Activated naive CD8-positive, alpha-beta T cell (primary cell): ENCODE measurements around the gene SYNE2.

Experiments
- H3K27ac Mint-ChIP-seq: one replicate; pipeline ENCODE4 v1.8.0; 2021; ENCODE audit warnings: mixed read lengths
- H3K27me3 Mint-ChIP-seq: one replicate; pipeline ENCODE4 v1.8.0; 2021; ENCODE audit warnings: mixed read lengths
- H3K36me3 Mint-ChIP-seq: one replicate; pipeline ENCODE4 v1.8.0; 2021; ENCODE audit warnings: mixed read lengths
- H3K4me1 Mint-ChIP-seq: one replicate; pipeline ENCODE4 v1.8.0; 2021; ENCODE audit warnings: low read depth, mixed read lengths
- H3K4me3 Mint-ChIP-seq: one replicate; pipeline ENCODE4 v1.8.0; 2021; ENCODE audit warnings: mild to moderate bottlenecking, mixed read lengths
- H3K9me3 Mint-ChIP-seq: one replicate; pipeline ENCODE4 v1.8.0; 2021; ENCODE audit warnings: low read depth, mixed read lengths

The SYNE2 gene

GRCh38 chr14:63918411-63918810 lies 65.6 kb downstream of the SYNE2 start:
- Mint-ChIP-seq H3K27me3 (no peaks in the 10 kb centered on the region), H3K4me1 (peaks cover 12% of the 10 kb centered on the region), H3K9me3 (no peaks in the 10 kb centered on the region), H3K27ac (no peak overlapping the region), H3K4me3 (no peak overlapping the region), H3K36me3 (peaks cover 21% of the 10 kb centered on the region)

DNA sequence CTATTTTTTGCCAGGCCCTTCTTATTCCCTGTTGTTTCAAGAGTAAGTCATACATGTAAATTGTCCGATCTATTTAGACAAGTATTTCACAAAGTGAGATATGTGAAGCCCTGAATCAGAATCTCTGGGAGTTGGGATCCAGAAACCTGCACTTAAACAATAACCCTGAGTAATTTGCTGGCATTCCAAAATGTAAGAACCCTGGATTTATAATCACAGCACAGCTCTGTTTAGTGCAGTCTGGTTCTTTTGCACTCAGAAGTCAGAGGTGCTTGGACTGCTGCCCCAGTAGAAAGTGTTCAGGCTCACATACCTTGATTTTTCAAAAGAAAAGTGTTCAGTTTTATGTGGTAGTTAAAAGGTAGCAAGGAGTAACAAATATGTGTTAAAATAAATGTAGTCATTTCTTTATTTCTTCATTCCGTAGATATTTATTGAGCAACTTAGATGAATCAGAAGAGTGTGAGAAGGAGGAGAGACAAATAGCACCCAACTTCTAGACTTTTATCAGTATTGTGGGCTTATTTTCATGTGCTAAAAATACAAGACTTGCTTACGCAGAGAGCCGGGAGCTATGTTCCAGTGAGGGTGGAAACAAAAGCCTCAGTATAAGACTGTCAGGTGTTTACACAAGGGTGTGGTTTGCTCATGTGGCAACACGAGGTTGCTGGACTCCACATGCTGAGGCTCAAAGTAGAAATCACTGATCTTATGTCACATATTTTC lies 70.1 kb downstream of the SYNE2 start:
- no peaks in the 10 kb centered on the region for H3K9me3 Mint-ChIP-seq
- H3K4me1 Mint-ChIP-seq = peaks cover 8% of the 10 kb centered on the region
- no peaks in the 10 kb centered on the region for H3K27me3 Mint-ChIP-seq
- H3K4me3 Mint-ChIP-seq = no peak overlapping the region
- peaks cover 27% of the 10 kb centered on the region for H3K36me3 Mint-ChIP-seq
- H3K27ac Mint-ChIP-seq = no peak overlapping the region

DNA sequence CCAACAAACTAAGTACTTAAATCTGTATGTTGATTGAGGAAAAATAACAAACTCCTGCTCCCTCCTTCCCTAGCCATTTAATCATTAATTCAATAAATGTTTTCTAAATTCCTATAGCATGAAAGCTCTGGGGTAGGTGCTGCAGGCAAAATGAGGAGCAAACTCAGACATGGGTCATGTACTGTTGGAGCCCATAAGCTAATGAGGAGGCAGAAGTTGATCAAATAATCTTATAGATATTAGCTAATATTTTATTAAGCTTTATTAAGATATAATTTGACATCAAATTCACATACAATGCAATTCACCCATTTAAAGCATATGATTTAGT lies 70.6 kb downstream of the SYNE2 start:
- Mint-ChIP-seq H3K4me3 (no peak overlapping the region), H3K27me3 (no peaks in the 10 kb centered on the region), H3K4me1 (peaks cover 8% of the 10 kb centered on the region), H3K27ac (no peak overlapping the region), H3K36me3 (peaks cover 26% of the 10 kb centered on the region), H3K9me3 (no peaks in the 10 kb centered on the region)

GRCh38 chr14:63924375-63924774 lies 71.6 kb downstream of the SYNE2 start:
- peaks cover 21% of the 10 kb centered on the region for H3K36me3 Mint-ChIP-seq
- H3K4me3 Mint-ChIP-seq = no peak overlapping the region

GRCh38 chr14:63926641-63927040 lies 73.8 kb downstream of the SYNE2 start:
- H3K4me3 Mint-ChIP-seq = no peak overlapping the region
- H3K36me3 Mint-ChIP-seq = peaks cover 24% of the 10 kb centered on the region
- H3K9me3 Mint-ChIP-seq = no peaks in the 10 kb centered on the region
- H3K4me1 Mint-ChIP-seq = peaks cover 10% of the 10 kb centered on the region
- H3K27ac Mint-ChIP-seq = no peak overlapping the region
- H3K27me3 Mint-ChIP-seq = no peaks in the 10 kb centered on the region

More at GRCh38 chr14:63924375-63924774, 71.6 kb downstream of the SYNE2 start:
- Mint-ChIP-seq H3K27me3 (no peaks in the 10 kb centered on the region), H3K4me1 (peaks cover 8% of the 10 kb centered on the region), H3K9me3 (no peaks in the 10 kb centered on the region), H3K27ac (no peak overlapping the region)

DNA sequence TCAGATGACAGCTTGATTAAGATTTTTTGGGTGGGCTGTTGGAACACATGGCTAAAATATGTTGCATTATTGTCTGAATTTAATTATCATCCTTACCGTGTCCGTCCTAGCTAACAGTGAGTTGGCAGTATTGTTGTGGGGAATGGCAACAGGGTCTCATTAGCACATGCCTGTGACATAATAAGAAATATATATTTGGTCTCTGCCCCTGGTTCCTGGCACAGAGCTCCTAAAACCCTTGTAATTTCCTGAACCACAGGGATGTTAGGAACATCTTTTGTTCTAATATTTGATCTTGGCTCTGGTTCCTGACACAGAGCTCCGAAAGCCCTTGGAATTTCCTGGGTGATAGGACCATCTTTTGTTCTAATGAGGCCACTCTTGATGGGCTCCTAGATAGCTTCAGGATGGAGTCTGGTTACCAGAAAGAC lies 76.0 kb downstream of the SYNE2 start:
- Mint-ChIP-seq H3K9me3 (no peaks in the 10 kb centered on the region), H3K4me1 (peaks cover 21% of the 10 kb centered on the region), H3K27ac (no peak overlapping the region), H3K27me3 (no peaks in the 10 kb centered on the region), H3K36me3 (peaks cover 16% of the 10 kb centered on the region), H3K4me3 (no peak overlapping the region)

GRCh38 chr14:63933110-63933509 lies 80.3 kb downstream of the SYNE2 start:
- Mint-ChIP-seq H3K27me3 (no peaks in the 10 kb centered on the region), H3K36me3 (peaks cover 5% of the 10 kb centered on the region), H3K27ac (no peak overlapping the region), H3K4me1 (peaks cover 27% of the 10 kb centered on the region), H3K9me3 (no peaks in the 10 kb centered on the region), H3K4me3 (no peak overlapping the region)

DNA sequence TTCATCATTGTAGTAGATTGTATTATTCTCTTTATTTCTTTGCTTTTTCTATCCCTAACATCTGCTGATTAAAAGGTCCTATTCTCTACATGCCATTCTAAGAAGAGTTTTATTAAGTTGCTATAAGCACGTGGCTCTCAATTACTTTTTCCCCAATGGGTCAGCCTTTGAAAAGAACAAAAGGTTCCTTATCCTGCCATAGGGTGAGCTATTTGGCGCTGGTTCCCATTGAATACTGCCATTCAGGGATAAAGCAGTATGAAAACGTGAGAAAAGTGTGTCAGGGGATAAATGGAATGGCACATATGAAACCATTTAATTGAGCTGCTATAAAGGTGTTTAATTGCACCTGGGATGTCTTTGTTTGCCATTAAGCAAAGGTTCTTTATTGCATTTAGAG lies 80.9 kb downstream of the SYNE2 start:
- Mint-ChIP-seq H3K4me1 (peaks cover 27% of the 10 kb centered on the region), H3K4me3 (no peak overlapping the region), H3K36me3 (peaks cover 5% of the 10 kb centered on the region), H3K27me3 (no peaks in the 10 kb centered on the region), H3K27ac (no peak overlapping the region), H3K9me3 (no peaks in the 10 kb centered on the region)

DNA sequence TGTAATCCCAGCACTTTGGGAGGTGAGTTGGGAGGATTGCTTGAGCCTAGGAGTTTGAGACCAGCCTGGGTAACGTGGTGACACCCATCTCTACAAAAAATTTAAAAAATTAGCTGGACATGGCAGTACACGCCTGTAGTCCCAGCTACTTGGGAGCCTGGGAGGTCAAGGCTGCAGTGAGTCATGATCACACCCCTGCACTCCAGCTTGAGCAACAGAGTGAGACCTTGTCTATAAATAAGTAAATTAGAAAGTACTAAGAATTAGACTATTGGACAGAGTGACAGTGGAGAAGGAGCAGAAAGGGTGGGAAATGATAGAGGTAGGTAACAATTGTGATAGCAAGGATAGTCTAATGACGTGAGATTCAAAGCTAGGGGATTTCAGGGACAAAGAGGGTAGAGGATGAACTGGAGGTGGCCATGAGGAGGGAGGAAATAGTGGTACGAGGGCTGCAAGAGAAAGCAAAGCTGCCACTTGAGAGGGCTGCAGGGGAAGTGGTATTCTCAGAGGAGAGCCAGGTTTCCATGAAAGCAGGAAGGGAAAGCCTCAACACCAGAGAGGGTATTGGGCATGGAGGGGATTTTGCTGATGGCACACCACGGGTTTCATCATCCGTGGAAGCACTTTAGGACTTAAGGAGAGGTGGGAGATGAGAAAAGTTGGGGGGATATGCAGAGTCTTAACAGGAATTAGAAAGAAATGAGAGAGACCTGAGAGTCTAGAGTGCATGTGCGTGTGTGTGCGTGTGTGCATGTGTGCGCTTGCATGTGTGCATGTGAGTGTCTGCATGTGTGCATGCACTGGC lies 85.6 kb downstream of the SYNE2 start:
- no peaks in the 10 kb centered on the region for H3K27me3 Mint-ChIP-seq

DNA sequence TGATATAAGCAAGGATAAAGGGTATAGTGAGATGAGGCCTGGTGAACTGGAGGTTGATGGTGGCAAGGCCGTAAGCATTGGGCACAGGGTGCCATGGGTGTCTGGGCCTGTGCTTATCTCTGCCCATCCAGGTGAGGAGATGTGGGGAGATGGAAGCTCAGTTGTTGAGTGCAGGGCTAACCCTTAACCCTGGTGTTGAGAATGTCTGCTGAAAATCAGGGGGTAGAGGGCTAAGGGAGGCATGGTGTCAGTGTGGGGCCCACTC lies 86.1 kb downstream of the SYNE2 start:
- no peak overlapping the region for H3K27ac Mint-ChIP-seq
- peaks cover 3% of the 10 kb centered on the region for H3K36me3 Mint-ChIP-seq
- H3K9me3 Mint-ChIP-seq = no peaks in the 10 kb centered on the region
- H3K4me1 Mint-ChIP-seq = peaks cover 36% of the 10 kb centered on the region
- H3K27me3 Mint-ChIP-seq = no peaks in the 10 kb centered on the region
- H3K4me3 Mint-ChIP-seq = no peak overlapping the region

More for the DNA sequence above, 85.6 kb downstream of the SYNE2 start:
- no peak overlapping the region for H3K4me3 Mint-ChIP-seq
- no peak overlapping the region for H3K27ac Mint-ChIP-seq
- no peaks in the 10 kb centered on the region for H3K9me3 Mint-ChIP-seq
- H3K4me1 Mint-ChIP-seq = peaks cover 41% of the 10 kb centered on the region
- H3K36me3 Mint-ChIP-seq = peaks cover 3% of the 10 kb centered on the region

DNA sequence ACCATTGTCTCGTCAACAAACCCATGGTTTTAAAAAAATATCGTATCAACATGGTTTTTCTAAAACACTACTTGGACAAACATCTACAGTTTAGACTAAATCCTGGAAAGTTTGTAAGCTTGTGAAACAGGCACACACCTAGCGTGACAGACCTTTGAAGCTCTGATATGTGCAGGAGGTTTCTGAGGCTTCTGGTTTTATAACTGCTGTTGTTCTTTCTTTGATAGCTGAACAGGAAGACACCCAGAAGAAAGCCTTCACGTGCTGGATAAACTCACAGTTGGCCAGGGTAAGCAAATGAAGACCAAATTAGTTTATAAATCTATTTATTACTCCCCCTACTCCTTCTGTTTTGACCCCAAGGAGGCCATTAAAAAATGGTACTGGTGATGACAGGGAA lies 87.6 kb downstream of the SYNE2 start:
- Mint-ChIP-seq H3K27me3 (no peaks in the 10 kb centered on the region), H3K4me3 (peak overlapping the region; percentile 45), H3K36me3 (peaks cover 3% of the 10 kb centered on the region), H3K9me3 (no peaks in the 10 kb centered on the region), H3K4me1 (peaks cover 29% of the 10 kb centered on the region), H3K27ac (peak overlapping the region; percentile 85)

DNA sequence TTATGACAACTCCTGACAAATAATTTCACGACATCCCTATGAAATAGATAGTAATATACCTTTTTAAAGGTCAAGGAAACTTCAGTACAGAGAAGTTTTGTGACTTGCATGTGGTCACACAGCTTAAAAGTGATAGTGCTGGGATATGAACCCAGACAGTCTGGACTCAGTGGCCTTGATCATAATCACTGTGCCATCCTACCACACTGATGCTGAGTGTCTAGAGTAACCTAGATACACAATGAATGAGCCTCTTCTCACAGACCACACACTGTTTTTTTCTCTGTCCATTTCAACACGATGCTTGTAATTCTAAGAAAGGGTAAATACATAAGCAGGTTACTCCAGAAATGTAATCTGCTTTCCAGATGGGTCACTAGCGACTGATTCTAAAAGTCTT lies 88.2 kb downstream of the SYNE2 start:
- H3K9me3 Mint-ChIP-seq = no peaks in the 10 kb centered on the region
- no peak overlapping the region for H3K4me3 Mint-ChIP-seq
- peak overlapping the region; percentile 81 for H3K27ac Mint-ChIP-seq
- H3K27me3 Mint-ChIP-seq = no peaks in the 10 kb centered on the region
- peaks cover 3% of the 10 kb centered on the region for H3K36me3 Mint-ChIP-seq
- peaks cover 29% of the 10 kb centered on the region for H3K4me1 Mint-ChIP-seq

DNA sequence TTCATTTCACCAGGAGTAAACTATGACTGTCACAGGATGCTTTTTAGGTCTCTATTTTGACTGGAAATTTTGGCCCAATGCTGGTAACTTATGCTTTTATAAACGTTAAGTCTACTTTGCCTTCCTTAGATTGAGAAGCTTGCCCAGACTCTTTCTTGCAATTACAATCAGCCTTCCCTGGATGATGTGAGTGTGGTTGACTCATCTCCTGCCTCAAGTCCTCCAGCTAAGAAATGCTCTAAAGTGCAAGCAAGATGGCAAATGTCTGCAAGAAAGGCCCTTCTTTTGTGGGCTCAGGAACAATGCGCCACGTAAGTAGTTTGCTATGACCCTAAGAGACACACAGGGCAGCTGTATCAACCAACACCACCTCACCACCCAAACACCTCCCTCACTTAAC lies 96.9 kb downstream of the SYNE2 start:
- Mint-ChIP-seq H3K4me3 (no peak overlapping the region), H3K27ac (no peak overlapping the region), H3K36me3 (peaks cover 17% of the 10 kb centered on the region), H3K9me3 (no peaks in the 10 kb centered on the region), H3K4me1 (no peaks in the 10 kb centered on the region), H3K27me3 (no peaks in the 10 kb centered on the region)

- Mint-ChIP-seq H3K9me3 (no peaks in the 10 kb centered on the region), H3K36me3 (peaks cover 16% of the 10 kb centered on the region), H3K27me3 (no peaks in the 10 kb centered on the region), H3K4me1 (no peaks in the 10 kb centered on the region), H3K27ac (no peak overlapping the region), H3K4me3 (no peak overlapping the region)
Observed at GRCh38 chr14:63951021-63951420, 98.2 kb downstream of the SYNE2 start.

- H3K4me1 Mint-ChIP-seq = no peaks in the 10 kb centered on the region
- H3K36me3 Mint-ChIP-seq = peaks cover 16% of the 10 kb centered on the region
- no peak overlapping the region for H3K4me3 Mint-ChIP-seq
- H3K27ac Mint-ChIP-seq = no peak overlapping the region
- H3K27me3 Mint-ChIP-seq = no peaks in the 10 kb centered on the region
- no peaks in the 10 kb centered on the region for H3K9me3 Mint-ChIP-seq
Observed at GRCh38 chr14:63951429-63951828, 98.6 kb downstream of the SYNE2 start.
